Left lung (tissue), 10 donors: Measurements from ENCODE around the gene CCDC14. TPM values are rescaled to one million over a fixed set of nuclear protein-coding genes. Genes with fewer than 3 reads are reported as not detected.
A peak's percentile ranks its signal among the peaks of the same experiment; 100 is the strongest.

Experiments used
- ATAC-seq: fragments of 200-7000 bp; cut with Tn5 transposase; one replicate; pipeline ENCODE4 v1.9.1; 2020; ENCODE audit warnings: moderate library complexity
- DNase-seq, 4 donors: peaks; one replicate each; pipeline ENCODE4 v3.0.0-alpha.2; 2013 to 2020
- H3K27ac ChIP-seq, 2 donors: fragments of 200-600 bp; sonication (generic) in 1 of 2; one replicate each; pipeline versions ENCODE4 v1.5.0 to v1.8.0; 2020 to 2021
- H3K27me3 ChIP-seq, 2 donors: fragments of 200-600 bp; sonication (generic) in 1 of 2; one replicate each; pipeline versions ENCODE4 v1.5.0 to v1.8.0; 2020 to 2021
- H3K36me3 ChIP-seq, 2 donors: fragments of 200-600 bp; sonication (generic) in 1 of 2; one replicate each; pipeline versions ENCODE4 v1.5.0 to v1.8.0; 2020 to 2021
- H3K4me1 ChIP-seq, 2 donors: fragments of 200-600 bp; one replicate each; pipeline ENCODE4 v1.8.0; 2021
- H3K4me3 ChIP-seq, 2 donors: fragments of 200-600 bp; sonication (generic) in 1 of 2; one replicate each; pipeline versions ENCODE4 v1.5.0 to v1.8.0; 2020 to 2021; ENCODE audit warnings: mild to moderate bottlenecking in 1 of 2
- H3K9me3 ChIP-seq, 2 donors: fragments of 200-600 bp; sonication (generic) in 1 of 2; one replicate each; pipeline versions ENCODE4 v1.5.0 to v1.8.0; 2020 to 2021
- intact Hi-C, 2 donors: fragments of 100-400 bp; cut with DNase I; formaldehyde crosslinking; loops; one replicate each; pipeline versions ENCODE4 v1.11.2 to v1.14.2; 2022
- polyA plus RNA-seq, 6 donors: library from polyadenylated mRNA; unstranded; fragments of 120-200 nt; gene quantifications; one replicate each; pipeline ENCODE4 v1.2.1, GENCODE V29; 2013; ENCODE audit not compliant: insufficient read length in 6 of 6
- total RNA-seq, 2 donors: library from RNA; stranded (reverse); fragmentation: NEBNext Ultra II Directional; extraction: Animal tissue kit (Norgen Biotek cat#: 25700); gene quantifications; one replicate each; pipeline ENCODE4 v1.2.1, GENCODE V29; 2021
- TF ChIP-seq, protein P1 (sequence below), 2 donors: fragments of 200-600 bp; sonication (generic) in 1 of 2; IDR thresholded peaks; one replicate each; pipeline versions ENCODE4 v1.5.0 to v1.8.0; 2021; ENCODE audit warnings: antibody characterized with exemption in 2 of 2
- donor health status: DM: no; HTN: yes; CAD: no.
- donor health status: DM: no; HTN: no; CAD: no.

Gene CCDC14
- total and polyA plus RNA-seq, 8 donors, result 40.9 to 323 (median 220) TPM

DNA sequence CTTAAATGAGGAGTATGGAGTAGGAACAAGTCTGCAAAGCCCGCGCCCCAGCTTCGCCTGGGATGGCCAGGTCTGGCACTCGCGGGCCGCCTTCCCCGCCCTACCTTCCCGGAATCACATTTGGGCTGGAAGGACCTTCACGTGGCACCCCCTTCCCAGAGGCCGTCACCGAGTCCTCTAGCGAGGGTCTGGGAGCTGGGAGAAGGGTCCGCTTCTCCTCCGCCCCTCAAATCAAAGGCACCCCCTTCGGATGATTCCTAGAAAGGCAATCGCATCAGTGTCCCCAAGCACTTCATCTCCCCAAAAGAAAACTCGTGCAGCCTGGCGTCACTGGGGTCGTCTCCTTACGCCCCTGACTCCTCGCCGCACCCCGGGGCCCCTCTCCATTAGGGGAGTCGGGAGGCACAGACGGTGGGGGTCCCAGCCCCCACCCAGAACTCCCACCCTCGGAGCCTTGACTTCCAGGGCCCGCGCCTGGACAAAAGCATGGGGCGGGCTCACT, 77.3 kb downstream of the CCDC14 start:
- TF ChIP-seq, protein P1, sequence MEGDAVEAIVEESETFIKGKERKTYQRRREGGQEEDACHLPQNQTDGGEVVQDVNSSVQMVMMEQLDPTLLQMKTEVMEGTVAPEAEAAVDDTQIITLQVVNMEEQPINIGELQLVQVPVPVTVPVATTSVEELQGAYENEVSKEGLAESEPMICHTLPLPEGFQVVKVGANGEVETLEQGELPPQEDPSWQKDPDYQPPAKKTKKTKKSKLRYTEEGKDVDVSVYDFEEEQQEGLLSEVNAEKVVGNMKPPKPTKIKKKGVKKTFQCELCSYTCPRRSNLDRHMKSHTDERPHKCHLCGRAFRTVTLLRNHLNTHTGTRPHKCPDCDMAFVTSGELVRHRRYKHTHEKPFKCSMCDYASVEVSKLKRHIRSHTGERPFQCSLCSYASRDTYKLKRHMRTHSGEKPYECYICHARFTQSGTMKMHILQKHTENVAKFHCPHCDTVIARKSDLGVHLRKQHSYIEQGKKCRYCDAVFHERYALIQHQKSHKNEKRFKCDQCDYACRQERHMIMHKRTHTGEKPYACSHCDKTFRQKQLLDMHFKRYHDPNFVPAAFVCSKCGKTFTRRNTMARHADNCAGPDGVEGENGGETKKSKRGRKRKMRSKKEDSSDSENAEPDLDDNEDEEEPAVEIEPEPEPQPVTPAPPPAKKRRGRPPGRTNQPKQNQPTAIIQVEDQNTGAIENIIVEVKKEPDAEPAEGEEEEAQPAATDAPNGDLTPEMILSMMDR (IDR thresholded peaks at IDR 0.05), result no peak
- no peaks in the 10 kb centered on the region for H3K36me3 ChIP-seq
- ATAC-seq (peak; percentile 18), DNase-seq (peak in 3 of 4 donors; percentile 22 to 78 (median 32))
- H3K27ac ChIP-seq, result no peak overlapping the region
- peaks cover 4 to 53% of the 10 kb centered on the region in 2 donors for H3K27me3 ChIP-seq
- peak overlapping the region; percentile 37 to 38 for H3K4me3 ChIP-seq
- peaks cover 5 to 15% of the 10 kb centered on the region in 2 donors for H3K4me1 ChIP-seq
- intact Hi-C loops, result no loop called here
- H3K9me3 ChIP-seq, result no peaks in the 10 kb centered on the region

DNA sequence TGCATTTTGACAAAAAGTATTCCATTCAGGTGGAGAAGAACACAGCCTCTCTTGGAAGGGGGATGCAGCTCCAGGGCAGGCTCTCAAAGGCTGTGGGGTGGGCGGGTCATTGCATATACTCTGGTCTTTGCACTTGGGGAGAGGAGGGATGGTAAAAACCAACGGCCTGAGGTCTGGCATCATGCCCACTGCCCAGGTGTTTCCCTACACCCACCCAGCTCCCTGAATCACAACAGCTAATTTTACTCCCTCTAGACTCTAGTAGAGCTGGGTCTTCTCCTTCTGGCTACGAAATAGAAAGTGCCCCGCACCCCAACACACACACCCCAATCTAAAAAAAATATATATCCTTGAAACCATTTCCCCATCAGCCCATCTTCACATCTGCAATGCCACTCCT, 77.9 kb downstream of the CCDC14 start:
- Histone ChIP-seq H3K27me3 (peaks cover 4 to 53% of the 10 kb centered on the region in 2 donors), H3K4me1 (peaks cover 5 to 15% of the 10 kb centered on the region in 2 donors), H3K27ac (no peak overlapping the region), H3K9me3 (no peaks in the 10 kb centered on the region), H3K36me3 (no peaks in the 10 kb centered on the region), H3K4me3 (peak overlapping the region; percentile 37 to 38)
- intact Hi-C loops, result no loop called here
- DNase-seq (no peak), ATAC-seq (no peak)
- TF ChIP-seq, protein P1 (IDR thresholded peaks at IDR 0.05), result no peak

DNA sequence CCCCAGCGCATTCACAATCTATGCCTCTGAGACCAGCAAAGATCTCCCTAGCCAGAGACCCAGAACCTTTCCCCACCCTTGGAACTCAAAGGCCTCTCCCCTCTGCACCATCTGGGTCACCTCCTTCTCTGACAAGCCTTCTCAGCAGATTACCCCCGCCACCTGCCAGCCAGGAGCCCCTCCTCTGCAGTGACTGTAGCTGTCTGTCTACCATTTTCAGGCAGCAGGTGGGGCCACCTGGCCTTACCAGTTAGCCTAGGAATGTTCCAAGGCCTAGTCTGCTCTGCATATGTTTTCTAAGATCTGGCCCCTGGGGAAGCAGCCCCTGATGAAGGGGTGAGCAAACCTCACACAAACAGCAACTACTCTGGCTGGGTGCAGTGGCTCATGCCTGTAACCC, 79.3 kb downstream of the CCDC14 start:
- Histone ChIP-seq H3K9me3 (no peaks in the 10 kb centered on the region), H3K27me3 (peaks cover 4 to 53% of the 10 kb centered on the region in 2 donors), H3K4me1 (peaks cover 5 to 15% of the 10 kb centered on the region in 2 donors), H3K36me3 (no peaks in the 10 kb centered on the region), H3K27ac (no peak overlapping the region), H3K4me3 (no peak overlapping the region)
- intact Hi-C loops, result no loop called here
- TF ChIP-seq, protein P1 (IDR thresholded peaks at IDR 0.05), result no peak
- ATAC-seq, result no peak
- no peak for DNase-seq

DNA sequence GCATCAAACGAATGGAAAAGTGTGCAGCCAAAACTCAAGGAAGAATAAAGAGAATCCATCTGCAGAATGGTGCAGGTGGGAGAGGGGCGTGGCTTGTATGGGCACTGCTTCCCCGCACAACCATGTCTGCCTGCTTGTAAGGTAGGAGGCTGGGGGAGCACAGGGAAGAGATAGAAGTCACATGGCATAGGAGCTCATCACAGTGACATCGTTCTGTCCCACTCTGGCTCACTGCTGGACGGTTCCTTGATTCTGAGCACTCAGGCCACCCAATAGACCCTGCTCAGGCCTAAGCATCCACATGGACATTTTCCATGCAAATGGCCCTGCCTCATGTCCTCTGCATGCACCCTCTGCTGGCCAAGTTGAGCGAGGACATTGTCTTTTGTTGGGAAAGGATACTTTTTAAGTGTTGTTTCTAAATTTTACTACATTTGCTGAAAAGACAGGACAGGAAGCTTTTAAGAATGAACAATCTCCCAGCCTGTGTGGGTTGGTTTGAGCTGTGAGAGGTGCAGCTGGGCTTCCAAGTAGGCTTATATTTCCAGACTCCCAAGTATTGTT, 79.9 kb downstream of the CCDC14 start:
- TF ChIP-seq, protein P1 (IDR thresholded peaks at IDR 0.05), result peak in 1 of 2 donors; percentile 28
- DNase-seq, result peak in 1 of 4 donors; percentile 29
- intact Hi-C loops, result no loop called here

DNA sequence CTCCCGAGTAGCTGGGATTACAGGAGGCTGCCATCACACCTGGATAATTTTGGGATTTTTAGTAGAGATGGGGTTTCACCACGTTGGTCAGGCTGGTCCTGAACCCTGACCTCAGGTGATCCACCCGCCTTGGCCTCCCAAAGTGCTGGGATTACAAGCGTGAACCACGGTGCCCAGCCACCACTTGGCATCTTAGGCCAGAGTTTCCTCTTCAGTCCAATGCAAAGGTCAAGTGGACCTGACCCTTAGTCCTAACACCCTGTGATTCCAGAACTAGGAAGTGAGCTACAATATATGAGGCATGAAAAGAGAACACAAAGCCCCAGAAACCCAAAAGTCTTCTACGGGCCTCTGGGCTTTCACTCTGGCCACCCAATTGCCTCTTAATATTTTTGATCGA, 82.2 kb downstream of the CCDC14 start:
- no peaks in the 10 kb centered on the region for H3K9me3 ChIP-seq
- no peak overlapping the region for H3K4me3 ChIP-seq
- ATAC-seq (no peak), DNase-seq (no peak)
- no peak overlapping the region for H3K27ac ChIP-seq
- peaks cover 4 to 28% of the 10 kb centered on the region in 2 donors for H3K27me3 ChIP-seq
- TF ChIP-seq, protein P1 (IDR thresholded peaks at IDR 0.05), result no peak
- H3K36me3 ChIP-seq, result no peaks in the 10 kb centered on the region
- intact Hi-C loops, result no loop called here
- H3K4me1 ChIP-seq, result peaks cover 4 to 8% of the 10 kb centered on the region in 2 donors

More for the DNA sequence above, 79.9 kb downstream of the CCDC14 start:
- H3K36me3 ChIP-seq, result no peaks in the 10 kb centered on the region
- no peak for ATAC-seq
- no peaks in the 10 kb centered on the region for H3K9me3 ChIP-seq
- peaks cover 5 to 15% of the 10 kb centered on the region in 2 donors for H3K4me1 ChIP-seq
- H3K4me3 ChIP-seq, result no peak overlapping the region
- H3K27ac ChIP-seq, result no peak overlapping the region
- H3K27me3 ChIP-seq, result peaks cover 4 to 49% of the 10 kb centered on the region in 2 donors
